Measurements from ENCODE around the gene ZNF93.

DNA sequence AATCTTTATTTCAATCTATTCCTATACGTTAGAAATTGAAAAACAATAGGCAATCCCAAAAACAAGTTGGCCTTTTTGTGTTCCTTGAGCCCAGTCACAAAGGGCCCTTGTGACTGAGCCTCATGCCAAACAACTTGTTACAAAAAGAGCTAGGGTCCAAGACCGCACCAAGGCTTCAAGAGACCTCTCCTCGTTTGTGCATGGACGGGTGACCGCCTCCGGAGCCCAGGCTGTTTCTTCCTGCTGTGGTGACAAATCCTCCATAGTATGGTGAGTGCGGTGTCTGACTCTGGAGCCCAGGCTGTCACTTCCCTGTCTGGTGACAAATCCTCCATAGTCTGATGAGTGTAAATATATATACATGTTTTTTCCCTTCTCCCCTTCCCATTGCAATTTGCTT, 63.7 kb downstream of the ZNF93 start:
- TF ChIP-seq, protein P1, sequence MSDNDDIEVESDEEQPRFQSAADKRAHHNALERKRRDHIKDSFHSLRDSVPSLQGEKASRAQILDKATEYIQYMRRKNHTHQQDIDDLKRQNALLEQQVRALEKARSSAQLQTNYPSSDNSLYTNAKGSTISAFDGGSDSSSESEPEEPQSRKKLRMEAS (CRISPR knock-in tag; IDR thresholded peaks at IDR 0.05): no peak
- TF ChIP-seq ZNF232 (CRISPR knock-in tag; IDR thresholded peaks at IDR 0.05) (no peak), ETV6 (CRISPR knock-in tag; IDR thresholded peaks at IDR 0.05) (no peak)
- TF ChIP-seq, protein P2, sequence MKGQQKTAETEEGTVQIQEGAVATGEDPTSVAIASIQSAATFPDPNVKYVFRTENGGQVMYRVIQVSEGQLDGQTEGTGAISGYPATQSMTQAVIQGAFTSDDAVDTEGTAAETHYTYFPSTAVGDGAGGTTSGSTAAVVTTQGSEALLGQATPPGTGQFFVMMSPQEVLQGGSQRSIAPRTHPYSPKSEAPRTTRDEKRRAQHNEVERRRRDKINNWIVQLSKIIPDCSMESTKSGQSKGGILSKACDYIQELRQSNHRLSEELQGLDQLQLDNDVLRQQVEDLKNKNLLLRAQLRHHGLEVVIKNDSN (CRISPR knock-in tag; IDR thresholded peaks at IDR 0.05): no peak
- TF ChIP-seq, protein P3, sequence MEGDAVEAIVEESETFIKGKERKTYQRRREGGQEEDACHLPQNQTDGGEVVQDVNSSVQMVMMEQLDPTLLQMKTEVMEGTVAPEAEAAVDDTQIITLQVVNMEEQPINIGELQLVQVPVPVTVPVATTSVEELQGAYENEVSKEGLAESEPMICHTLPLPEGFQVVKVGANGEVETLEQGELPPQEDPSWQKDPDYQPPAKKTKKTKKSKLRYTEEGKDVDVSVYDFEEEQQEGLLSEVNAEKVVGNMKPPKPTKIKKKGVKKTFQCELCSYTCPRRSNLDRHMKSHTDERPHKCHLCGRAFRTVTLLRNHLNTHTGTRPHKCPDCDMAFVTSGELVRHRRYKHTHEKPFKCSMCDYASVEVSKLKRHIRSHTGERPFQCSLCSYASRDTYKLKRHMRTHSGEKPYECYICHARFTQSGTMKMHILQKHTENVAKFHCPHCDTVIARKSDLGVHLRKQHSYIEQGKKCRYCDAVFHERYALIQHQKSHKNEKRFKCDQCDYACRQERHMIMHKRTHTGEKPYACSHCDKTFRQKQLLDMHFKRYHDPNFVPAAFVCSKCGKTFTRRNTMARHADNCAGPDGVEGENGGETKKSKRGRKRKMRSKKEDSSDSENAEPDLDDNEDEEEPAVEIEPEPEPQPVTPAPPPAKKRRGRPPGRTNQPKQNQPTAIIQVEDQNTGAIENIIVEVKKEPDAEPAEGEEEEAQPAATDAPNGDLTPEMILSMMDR (IDR thresholded peaks at IDR 0.05): no peak

All from WTC11 (cell line).